ENCODE measurements around the gene STPG1.
"Not testable (repeated sequence)": the region's sequence is repeated elsewhere in the genome, so short reads cannot be mapped to it uniquely, and the experiment has no call there.

STPG1 gene, protein sequence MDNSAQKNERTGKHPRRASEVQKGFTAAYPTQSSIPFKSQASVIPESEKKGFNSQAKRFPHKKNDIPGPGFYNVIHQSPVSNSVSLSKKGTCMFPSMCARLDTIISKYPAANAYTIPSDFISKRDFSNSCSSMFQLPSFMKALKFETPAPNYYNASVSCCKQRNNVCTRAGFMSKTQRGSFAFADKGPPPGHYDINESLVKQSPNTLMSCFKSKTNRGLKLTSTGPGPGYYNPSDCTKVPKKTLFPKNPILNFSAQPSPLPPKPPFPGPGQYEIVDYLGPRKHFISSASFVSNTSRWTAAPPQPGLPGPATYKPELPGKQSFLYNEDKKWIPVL

DNA sequence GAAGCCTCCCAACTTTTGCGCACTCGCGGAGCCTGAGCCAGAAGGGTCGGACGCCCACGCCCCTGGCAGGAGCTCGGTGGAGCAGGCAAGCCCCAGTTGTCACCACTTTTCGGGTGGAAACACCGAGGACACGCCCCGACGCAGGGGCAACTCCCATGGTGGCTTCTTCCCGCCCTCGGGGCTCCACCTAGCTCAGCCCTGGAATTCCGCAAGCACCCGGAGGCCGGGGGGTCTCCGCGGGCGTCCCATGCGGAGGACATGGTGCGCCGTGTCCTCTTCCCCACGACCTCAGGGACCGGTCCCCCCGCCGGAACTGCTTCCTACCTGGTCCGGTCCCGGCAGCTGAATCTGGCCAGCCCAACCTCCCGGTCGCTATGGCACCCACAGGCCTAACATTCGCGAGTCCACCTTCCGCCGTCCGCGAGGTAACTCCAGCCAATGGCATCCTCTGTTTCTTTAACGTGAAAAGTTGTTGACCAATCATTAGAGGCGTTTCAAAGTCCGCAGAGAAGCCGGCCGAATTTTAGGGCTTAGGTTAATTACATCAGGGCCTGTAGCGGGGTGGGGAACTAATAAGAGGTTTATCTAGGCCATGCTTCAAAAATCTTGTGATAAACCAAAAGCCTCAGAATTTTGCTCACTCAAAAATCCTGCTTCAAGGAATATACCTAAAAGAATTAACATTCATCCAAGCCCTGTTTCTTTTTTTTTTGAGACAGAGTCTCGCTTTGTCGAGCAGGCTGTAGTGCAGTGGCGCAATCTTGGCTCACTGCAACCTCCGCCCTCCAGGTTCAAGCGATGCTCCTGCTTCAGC, at the start of gene STPG1:
Gene STPG1, minus strand, starts transcription at position 433 of the 814 bp plus-strand sequence. CDS start 12,394 bp downstream, outside the sequence.
- DNase-seq: peak; percentile 86

DNA sequence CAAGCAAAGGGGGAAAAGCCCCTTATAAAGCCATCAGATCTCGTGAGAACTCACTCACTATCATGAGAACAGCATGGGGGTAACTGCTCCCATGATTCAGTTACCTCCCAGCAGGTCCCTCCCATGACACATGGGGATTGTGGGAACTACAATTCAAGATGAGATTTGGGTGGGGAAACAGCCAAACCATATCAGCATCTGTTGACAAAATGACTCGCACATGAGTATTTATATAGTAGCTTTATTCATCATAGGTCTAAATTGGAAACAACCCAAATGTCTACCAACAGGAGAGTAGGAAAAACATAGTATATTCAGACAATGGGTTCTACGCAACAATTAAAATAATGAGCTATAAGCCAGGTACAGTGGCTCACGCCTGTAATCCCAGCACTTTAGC, 48.5 kb upstream of the STPG1 start:
- DNase-seq: not testable (repeated sequence)

DNA sequence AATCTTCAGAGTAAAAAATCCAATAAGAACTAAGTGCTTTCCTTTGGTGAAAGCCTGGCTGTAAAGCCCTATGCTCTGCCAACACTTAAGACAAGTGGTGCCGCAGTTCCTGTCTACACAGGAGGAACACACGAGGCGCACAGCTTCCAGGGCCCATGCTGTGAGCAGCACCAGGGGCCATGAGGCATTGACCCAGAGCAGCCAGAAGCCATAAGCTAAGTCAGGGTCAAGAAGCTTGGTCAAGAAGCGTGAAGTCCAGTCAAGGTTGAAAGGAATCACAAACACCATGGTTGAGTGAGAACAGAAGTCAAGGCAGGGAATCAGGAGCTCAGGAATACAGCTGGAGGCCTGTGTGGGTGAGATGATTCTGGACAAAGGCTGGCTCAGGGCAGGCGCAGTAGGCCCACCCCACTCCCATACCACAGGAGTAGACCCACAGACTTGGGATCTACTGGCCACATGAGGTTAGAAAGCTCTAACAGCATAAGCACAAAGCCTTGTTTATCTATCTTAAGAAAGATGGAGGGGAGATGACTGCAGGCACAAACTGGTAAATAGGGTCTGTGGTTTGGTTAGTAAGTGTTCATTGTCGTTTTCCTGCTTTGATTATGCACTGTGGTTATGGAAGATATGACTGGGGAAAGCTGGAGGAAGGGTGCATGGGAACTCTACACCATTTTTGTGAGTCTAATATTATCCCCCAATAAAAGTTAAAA, 46.1 kb upstream of the STPG1 start:
- DNase-seq: no peak

DNA sequence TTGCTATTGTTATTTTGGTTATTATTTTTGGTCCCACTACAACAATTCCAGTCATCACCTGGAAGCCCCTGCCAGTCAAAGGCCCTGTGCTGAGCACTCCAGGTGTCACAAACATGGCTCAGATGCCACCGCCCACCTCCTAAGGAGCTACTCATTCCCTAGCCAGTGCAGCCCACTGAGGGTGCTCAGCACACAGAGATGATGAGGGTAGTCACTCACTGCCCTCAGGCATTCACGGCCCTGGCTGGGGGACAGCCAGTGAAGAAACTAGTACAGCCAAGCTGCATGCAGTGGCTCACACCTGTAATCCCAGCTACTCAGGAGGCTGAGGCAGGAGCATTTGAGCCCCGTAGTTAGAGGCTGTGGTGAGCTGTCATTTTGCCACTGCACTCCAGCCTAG, 44.3 kb upstream of the STPG1 start:
- DNase-seq: no peak

DNA sequence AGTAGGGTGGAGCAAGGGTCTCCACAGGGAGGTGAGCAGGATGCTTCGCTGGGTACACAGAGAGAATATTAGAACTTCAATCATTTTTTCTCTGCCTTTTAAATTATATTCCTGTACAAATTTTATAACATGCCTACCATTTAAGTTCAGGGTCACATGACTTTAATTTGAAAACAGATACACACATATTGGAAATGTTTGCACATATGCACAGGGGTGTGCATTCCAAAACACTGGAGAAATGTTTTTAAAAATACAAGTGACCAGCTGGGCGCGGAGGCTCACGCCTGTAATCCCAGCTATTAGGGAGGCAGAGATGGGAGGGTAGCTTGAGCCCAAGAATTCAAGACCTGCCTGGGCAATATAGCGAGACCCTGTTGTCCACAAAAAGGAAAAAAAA, 41.7 kb upstream of the STPG1 start:
- DNase-seq: no peak

DNA sequence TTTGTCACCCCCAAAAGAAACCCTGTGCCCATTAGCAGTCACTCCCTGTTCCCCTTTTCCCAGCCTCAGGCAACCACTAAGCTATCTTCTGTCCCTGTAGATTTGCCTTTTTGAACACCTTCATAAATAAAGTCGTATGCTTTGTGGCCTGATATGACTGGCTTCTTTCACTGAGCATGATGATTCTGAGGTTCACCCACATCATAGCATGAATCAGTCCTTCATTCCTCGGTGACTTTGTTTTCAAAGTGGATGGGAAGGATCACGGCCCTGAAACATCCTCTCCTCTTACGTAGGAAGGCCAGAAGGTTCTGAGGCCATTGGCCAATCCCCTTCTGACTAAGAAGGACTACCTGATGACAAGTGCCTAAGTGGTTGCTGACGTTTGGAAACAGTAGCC, 41.1 kb upstream of the STPG1 start:
- no peak for DNase-seq

DNA sequence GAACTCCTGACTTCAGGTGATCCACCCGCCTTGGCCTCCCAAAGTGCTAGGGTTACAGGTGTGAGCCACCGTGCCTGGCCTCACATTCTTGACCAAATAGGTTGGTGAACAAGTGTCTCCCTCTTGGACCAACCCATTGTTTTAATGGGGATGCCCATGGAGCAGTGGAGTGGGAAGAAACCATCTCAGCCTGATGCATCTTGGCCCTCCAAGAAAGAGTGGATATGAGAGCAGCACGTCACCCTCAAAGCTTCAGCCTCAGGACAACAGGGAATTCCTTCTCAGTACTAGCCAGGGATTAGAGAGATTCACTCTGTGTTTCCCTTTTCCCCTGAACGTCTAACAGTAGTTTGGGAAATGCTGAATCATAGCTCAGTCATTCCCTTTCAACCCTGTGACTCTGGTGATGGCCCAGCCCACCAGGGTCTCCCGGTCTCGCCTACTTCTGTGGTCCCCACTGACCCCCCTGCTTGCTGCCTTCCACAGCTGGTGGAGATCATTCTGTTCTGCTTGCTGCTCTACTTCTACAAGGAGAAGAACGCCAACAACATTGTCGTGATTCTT, 39.4 kb upstream of the STPG1 start:
- no peak for DNase-seq

DNA sequence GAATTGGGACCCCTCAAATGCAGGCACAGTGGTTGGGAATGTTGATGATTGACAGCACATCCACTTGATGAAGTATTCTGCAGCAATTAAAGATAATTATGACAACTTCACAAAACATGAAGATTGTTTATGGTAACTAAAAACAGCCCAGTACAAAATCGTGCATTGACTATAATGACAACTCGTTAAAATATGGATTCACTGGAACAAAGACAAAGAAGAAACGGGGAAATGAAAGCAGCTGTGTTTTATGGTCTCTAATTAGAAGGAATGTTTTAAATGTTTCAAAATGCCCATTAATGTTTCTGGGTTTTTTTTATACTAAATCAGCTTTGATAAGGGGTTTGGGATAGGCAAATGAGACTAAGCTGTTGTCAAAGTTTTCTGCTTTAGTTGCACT, 38.2 kb upstream of the STPG1 start:
- no peak for DNase-seq

DNA sequence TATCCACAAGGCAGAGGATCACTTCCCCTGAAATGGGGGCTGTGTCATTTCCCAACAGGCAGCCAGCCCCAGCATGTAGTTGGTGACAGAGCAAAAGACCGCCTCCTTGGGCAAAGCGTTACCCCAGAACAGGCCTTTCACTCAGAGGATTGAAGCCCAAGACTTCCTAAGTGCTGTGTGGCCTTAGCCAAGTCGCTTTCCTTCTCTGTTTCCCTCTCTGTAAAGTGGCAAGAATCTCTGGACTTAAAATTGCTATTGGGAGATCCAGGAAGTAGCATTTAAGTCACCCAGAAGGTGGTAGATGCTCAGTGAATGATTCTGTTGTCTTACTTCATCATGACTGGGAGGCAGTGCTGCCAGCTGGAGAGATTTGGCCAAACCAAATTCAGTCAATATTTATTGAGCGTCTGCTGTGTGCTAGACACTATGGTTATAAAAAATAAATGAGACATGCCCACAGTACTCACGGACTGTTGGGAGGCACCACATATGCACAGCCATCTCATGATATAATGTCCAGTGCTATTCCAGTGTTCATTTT, 37.3 kb upstream of the STPG1 start:
- no peak for DNase-seq

DNA sequence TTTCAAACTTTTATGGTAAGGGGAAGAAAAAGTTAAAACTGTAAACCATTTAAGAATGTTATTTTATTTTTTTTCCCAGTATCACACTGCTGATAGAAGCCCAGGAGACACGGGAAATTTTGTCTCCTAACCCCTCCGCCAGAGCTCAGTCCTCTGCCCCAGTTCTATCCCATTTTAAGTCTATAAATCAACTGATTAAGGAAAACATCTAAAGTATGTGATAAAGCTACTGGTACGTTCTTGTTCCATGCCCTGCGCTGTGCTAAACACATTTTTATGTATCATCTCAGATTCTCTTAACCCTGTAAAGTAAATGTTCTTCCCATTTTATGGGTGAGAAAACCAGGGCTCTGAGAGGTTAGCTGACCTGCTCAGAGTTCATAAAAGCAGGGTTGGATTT, 36.7 kb upstream of the STPG1 start:
- DNase-seq: no peak

DNA sequence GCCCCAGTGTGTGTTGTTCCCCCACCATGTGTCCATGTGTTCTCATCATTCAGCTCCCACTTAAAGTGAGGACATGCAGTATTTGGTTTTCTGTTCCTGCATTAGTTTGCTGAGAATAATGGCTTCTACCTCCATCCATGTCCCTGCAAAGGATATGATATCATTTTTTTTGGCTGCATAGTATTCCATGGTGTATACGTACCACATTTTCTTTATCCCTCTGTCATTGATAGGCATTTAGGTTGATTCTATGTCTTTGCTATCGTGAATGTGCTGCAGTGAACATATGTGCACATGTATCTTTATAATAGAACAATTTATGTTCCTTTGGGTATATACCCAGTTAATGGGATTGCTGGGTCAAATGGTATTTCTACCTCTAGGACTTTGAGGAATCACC, 32.9 kb upstream of the STPG1 start:
- not testable (repeated sequence) for DNase-seq

DNA sequence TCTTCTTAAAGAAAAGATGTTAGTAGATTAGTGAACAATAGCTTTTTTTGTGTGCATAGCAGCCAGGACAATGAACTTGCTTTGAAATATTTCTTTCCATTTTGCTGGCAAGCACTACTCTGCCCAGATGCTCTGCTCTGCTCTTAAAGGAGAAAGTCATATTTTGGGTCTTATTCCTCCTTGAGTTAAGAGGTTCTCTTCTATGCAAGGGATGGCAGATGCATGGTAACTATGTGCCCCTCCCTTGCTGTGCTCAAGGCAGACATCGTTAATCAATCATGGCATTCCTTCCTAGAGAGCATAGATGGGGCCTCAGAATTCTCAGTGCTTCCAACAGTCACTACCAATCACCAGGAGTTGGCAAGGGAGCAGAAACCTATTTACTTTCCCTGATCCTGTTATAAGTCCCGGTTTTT, 29.7 kb upstream of the STPG1 start:
- no peak for DNase-seq

DNA sequence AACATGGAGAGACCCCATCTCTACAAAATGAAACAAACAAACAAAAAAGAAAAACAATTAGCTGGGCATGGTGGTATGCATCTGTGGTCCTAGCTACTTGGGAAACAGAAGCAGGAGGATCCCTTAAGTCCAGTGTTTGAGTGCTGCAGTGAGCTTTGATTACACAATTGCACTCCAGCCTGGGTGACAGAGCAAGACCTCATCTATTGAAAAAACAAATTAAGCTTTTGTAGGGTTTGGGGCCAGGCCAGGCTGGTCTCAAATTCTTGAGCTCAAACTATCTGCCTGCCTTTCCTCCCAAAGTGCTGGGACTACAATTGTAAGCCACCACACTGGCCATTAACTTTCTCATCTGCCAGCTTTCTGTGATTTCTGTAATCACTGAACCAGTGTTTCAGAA, 29.2 kb upstream of the STPG1 start:
- DNase-seq: no peak

DNA sequence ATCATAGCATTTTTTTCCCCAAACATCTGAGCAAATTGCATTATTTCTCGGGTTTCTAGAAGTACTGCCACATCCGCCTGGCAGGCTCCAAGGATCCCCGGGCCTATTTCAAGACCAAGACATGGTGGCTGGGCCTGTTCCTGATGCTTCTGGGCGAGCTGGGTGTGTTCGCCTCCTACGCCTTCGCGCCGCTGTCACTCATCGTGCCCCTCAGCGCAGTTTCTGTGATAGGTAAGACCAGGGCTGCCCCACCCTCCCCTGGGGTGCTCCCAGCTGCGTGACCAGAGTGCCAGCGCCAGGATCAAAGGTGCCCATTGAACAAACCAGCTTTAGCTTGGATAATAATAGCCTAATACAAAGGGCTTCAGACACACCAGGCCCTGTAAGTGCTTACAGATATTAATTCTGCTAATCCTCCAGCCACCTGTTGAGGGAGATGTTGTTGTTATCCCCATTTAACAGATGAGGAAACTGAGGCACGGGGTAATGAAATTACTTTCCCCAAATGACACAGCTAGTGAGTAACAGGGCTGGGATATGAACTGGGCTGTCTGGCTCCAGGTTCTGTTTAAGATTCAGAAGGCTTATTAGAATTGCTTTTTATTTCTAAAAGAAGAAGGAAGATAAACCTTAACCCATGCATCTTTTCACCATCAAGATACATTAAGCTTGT, 28.6 kb upstream of the STPG1 start:
- no peak for DNase-seq

DNA sequence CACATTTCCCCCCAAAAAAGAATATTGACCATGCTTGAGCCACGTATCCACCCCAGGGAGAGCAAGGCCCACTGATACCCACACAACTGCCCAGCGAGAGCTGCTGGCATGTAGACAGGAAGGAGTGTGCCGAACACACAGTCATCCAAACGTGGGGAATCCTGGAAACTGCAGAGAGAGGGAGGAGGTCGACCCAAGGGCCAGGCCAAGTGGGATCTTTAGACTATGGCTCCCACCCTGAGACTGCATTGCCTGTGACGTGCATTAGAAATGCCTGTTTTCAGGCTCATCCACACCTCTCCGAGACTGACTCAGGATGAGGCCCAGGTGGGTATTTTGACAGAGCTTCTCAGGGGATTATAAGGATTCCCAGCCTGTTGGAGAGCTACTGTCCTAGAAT, 27.9 kb upstream of the STPG1 start:
- no peak for DNase-seq

DNA sequence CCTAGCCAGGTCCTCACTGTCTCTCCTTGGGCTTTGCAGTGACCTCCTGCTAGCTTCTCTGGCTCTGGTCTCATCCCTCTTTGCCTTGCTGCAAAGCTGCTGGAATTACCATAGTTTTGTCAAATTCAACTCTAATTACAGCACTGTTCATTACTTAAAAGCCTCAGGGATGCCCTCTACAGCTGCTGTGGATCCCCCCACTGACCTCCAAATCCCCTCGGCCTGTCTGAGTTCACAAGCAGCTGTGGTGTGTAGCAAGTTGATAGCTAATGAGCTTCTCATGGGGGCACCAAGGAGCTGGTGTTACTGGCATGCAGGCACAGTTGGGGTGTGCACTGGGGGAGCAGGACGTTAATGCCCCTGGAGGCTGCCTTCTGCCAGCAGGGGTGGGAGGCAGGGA, 26.9 kb upstream of the STPG1 start:
- no peak for DNase-seq

DNA sequence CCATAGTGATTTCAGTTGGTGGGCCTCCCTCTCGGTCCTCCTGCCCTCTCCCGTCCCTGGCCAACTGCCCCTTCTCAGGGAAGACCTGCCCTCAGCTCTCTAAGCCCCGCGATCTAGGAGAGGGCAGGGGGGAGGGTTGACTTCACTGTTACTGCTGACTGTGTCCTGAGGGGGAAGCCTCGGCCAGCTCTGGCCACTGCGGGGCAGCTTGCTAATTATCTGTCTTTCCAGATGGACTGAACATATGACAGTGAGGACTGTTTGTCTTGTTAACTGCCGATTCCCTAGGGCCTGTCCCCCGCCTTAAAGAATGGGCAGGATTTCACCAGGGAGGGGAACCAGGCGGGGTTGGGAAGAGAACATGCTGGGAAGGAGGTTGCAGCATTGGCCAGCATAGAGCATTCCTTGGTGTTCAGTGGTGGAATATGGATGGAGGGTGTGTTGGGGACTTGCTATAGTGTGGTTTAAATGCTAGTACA, 24.9 kb upstream of the STPG1 start:
- DNase-seq: no peak

DNA sequence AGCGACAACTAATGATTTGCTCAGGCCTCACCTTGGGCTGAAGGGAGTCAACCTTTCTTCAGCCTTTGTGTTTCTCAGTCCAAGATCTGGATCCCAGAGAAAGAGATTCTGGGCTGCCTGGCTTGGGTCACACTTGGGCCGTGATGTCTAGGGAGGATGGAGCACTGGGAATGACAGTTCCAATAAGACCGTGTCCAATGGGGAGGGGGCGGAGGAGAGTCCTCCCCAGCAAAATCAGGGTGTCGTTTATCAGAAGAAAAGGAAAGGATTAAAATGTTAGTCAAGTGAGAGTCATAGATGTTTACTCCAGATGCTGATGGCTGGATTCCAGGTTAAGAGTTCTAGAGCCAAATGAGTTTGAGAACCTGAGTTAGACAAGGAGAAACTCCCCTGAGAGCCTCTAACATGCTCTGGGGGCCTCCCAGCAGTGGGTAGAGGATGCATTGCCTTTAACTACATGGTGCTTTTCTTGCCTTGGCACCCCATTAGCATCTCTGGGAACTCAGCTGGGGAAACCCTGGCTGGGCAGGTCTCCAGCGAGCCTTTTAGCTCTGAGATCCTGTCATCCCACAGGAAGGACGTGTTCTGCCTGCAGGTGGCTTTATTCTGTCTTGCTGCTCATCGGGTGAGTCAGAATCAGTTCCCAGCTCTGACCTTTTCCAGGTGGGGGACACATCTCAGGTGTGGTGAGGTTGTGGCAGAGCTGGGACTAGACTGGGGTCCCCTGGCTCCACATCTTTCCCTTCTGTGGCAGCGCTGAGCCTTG, 24.2 kb upstream of the STPG1 start:
- DNase-seq: no peak

DNA sequence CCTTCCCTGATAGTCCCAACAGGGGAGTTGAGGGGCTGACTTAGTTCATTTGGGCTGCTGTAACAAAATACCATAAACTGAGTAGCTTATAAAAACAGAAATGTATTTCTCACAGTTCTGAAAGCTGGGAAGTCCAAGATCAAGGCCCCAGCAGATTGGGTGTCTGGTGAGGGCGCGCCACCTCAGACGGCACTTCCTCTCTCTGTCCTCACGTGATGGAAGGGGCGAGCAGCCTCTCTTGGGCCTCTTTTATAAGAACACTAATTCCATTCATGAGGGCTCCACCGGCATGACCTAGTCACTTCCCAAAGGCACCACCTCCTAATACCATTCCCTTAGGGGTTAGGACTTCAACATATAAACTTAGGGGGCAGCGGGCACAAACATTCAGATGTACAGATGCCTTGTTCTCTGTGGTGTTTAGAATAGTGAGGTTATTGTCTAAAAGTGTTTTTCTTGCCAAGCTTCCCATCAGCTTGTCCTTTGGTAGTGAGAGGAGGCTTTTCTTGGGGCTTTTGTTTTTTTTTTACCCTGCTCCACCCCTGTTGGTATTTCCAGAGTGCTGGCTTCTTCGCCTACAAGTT, 22.3 kb upstream of the STPG1 start:
- no peak for DNase-seq

DNA sequence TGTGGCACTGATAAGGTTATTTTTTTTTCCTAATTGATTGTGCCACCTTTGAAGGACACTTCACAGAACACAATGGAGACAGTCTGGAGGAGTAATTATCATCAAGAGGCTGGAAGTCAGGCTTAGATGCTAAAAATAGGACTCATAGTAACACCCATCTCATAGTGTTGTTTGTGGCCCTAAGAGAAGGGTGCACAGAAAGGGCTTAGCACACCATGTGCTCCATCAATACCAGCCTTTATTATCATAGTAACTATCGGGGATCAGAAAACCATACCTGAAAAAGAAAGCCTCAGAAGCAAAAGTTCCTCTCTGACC, 13.9 kb upstream of the STPG1 start:
- DNase-seq: no peak

All from stimulated activated CD8-positive, alpha-beta memory T cell treated with anti-CD3 and anti-CD28 coated beads, Interleukin-4, amount 100 ng/mL, for 48 hours (primary cell).